B cell (primary cell): ENCODE data around the gene ADM2. TPM values are rescaled to one million over a fixed set of nuclear protein-coding genes. Genes with fewer than 3 reads are reported as not detected.

Source experiments
- ATAC-seq: fragments of 200-7000 bp; cut with Tn5 transposase; one replicate; pipeline ENCODE4 v1.10.0; 2021; ENCODE audit warnings: low read depth, mild to moderate bottlenecking, moderate number of reproducible peaks, moderate library complexity
- CTCF ChIA-PET: fragments of 350-600 bp; sonication (Branson Sonifier 250); formaldehyde crosslinking; loops from one replicate; lab custom pipeline; 2021; ENCODE audit warnings: antibody characterized with exemption, inconsistent platforms; lab: Charles Lee
- POLR2A ChIA-PET: fragments of 350-600 bp; sonication (Branson Sonifier 250); formaldehyde crosslinking; loops from one replicate; lab custom pipeline; 2021; ENCODE audit warnings: antibody characterized with exemption; lab: Charles Lee
- DNase-seq: peaks from one replicate; pipeline ENCODE4 v3.0.0; 2013
- H2AFZ ChIP-seq: 2 replicates; pipeline ENCODE4 v1.6.1; 2012; ENCODE audit warnings: mild to moderate bottlenecking, low read depth, low read length; ENCODE audit not compliant: insufficient read depth, poor library complexity, severe bottlenecking
- H3K27ac ChIP-seq, 2 donors: 1 replicate in 1 of 2; 2 replicates in 1 of 2; pipeline ENCODE4 v1.5.1; 2012 to 2013; ENCODE audit warnings: low read length in 2 of 2, mild to moderate bottlenecking in 2 of 2, moderate library complexity in 1 of 2
- H3K27me3 ChIP-seq, 4 experiments: fragments of 200-600 bp in 1 of 4; sonication (generic) in 1 of 4; replicated peaks in 1 of 4; 1 replicate in 2 of 4; 2 replicates in 2 of 4; pipeline versions ENCODE4 v1.6.1 to v1.7.0; 2013 to 2016; ENCODE audit warnings: low read length in 3 of 4, mild to moderate bottlenecking in 2 of 4, mixed read lengths in 1 of 4, moderate library complexity in 1 of 4; ENCODE audit not compliant: insufficient read depth in 4 of 4, control insufficient read depth in 3 of 4; ENCODE audit errors: control extremely low read depth in 1 of 4
- H3K36me3 ChIP-seq, 2 experiments: replicated peaks in 1 of 2; 1 replicate in 1 of 2; 2 replicates in 1 of 2; pipeline versions ENCODE4 v1.6.1 to v1.7.1; 2013; ENCODE audit warnings: low read length in 1 of 2; ENCODE audit not compliant: insufficient read depth in 2 of 2, control insufficient read depth in 1 of 2; ENCODE audit errors: control extremely low read depth in 1 of 2, extremely low read depth in 1 of 2
- H3K4me1 ChIP-seq, 2 donors: fragments of 200-600 bp in 1 of 2; sonication (generic) in 1 of 2; 1 replicate in 1 of 2; 2 replicates in 1 of 2; pipeline versions ENCODE4 v1.5.1 to v1.6.1; 2013 to 2017; ENCODE audit warnings: low read length in 2 of 2; ENCODE audit not compliant: control insufficient read depth in 2 of 2, insufficient read depth in 2 of 2
- H3K4me2 ChIP-seq: replicated peaks from 2 replicates; pipeline ENCODE3; 2012; ENCODE audit warnings: mild to moderate bottlenecking, low read depth, low read length; ENCODE audit not compliant: poor library complexity, severe bottlenecking
- H3K4me3 ChIP-seq, 5 experiments: fragments of 200-600 bp in 1 of 5; sonication (generic) in 1 of 5; 1 replicate in 3 of 5; 2 replicates in 2 of 5; pipeline versions ENCODE4 v1.5.1 to v1.7.0; 2011 to 2016; ENCODE audit warnings: low read length in 4 of 5, mild to moderate bottlenecking in 4 of 5, low read depth in 2 of 5, control low read depth in 1 of 5, moderate library complexity in 1 of 5; ENCODE audit not compliant: insufficient read depth in 1 of 5; ENCODE audit errors: control extremely low read depth in 1 of 5, extremely low read depth in 1 of 5
- H3K79me2 ChIP-seq: fragments of 200-600 bp; sonication (generic); one replicate; pipeline ENCODE4 v1.6.0; 2016; ENCODE audit warnings: low read length; ENCODE audit not compliant: control insufficient read depth, insufficient read depth
- H3K9ac ChIP-seq: fragments of 200-600 bp; sonication (generic); 2 replicates; pipeline ENCODE4 v1.6.1; 2017; ENCODE audit warnings: mild to moderate bottlenecking, low read length, moderate library complexity
- H3K9me3 ChIP-seq, 3 donors: one replicate each; pipeline versions ENCODE4 v1.6.1 to v1.7.1; 2013; ENCODE audit warnings: low read length in 2 of 3; ENCODE audit not compliant: control insufficient read depth in 2 of 3, insufficient read depth in 1 of 3; ENCODE audit errors: control extremely low read depth in 1 of 3
- H4K20me1 ChIP-seq: 2 replicates; pipeline ENCODE4 v1.6.0; 2012; ENCODE audit warnings: mild to moderate bottlenecking, low read length; ENCODE audit not compliant: insufficient read depth, control insufficient read depth, poor library complexity, severe bottlenecking
- H3K27ac Mint-ChIP-seq: one replicate; pipeline ENCODE4 v1.8.0; 2021; ENCODE audit warnings: mixed read lengths
- H3K27me3 Mint-ChIP-seq: one replicate; pipeline ENCODE4 v1.8.0; 2021; ENCODE audit warnings: mixed read lengths
- H3K4me1 Mint-ChIP-seq: one replicate; pipeline ENCODE4 v1.8.0; 2021; ENCODE audit warnings: mixed read lengths
- H3K4me3 Mint-ChIP-seq: one replicate; pipeline ENCODE4 v1.8.0; 2021; ENCODE audit warnings: mixed read lengths
- H3K9me3 Mint-ChIP-seq: one replicate; pipeline ENCODE4 v1.8.0; 2022; ENCODE audit warnings: mixed read lengths; ENCODE audit not compliant: insufficient read depth
- EZH2 ChIP-seq: IDR thresholded peaks from 2 replicates; pipeline ENCODE4 v1.6.1; 2012; ENCODE audit warnings: borderline replicate concordance, low read depth, mild to moderate bottlenecking, moderate library complexity, low read length; ENCODE audit not compliant: insufficient read depth, poor library complexity, severe bottlenecking
- WGBS: methylation state at CpG from one replicate; pipeline ENCODE4 v1.1.5; 2013; ENCODE audit warnings: missing lambda C conversion rate; ENCODE audit not compliant: insufficient coverage; 5-methylcytosine and 5-hydroxymethylcytosine counted together
- intact Hi-C: fragments of 100-400 bp; cut with micrococcal nuclease; formaldehyde crosslinking; loops from one replicate; pipeline ENCODE4 v1.10.0; 2022
- polyA plus RNA-seq: library from polyadenylated mRNA; depleted of rRNA; stranded (reverse); fragments of >200 nt; gene quantifications from 2 replicates; pipeline ENCODE4 v1.2.3, GENCODE V29; 2012
- total RNA-seq, 2 donors: library from RNA; stranded (reverse); fragments of 120-200 nt in 1 of 2; gene quantifications; 1 replicate in 1 of 2; 2 replicates in 1 of 2; pipeline versions ENCODE4 v1.2.3 to v1.2.4, GENCODE V29; 2013 to 2022
- TF ChIP-seq, protein P1 (sequence below): fragments of 200-600 bp; IDR thresholded peaks from one replicate; pipeline ENCODE4 v1.8.0; 2022; ENCODE audit warnings: antibody characterized with exemption, mild to moderate bottlenecking

Gene ADM2
- total and polyA plus RNA-seq, 2 donors (not counting 1 experiment from before 2014, with no cell fraction given) = 0.67 to 3.7 TPM

DNA sequence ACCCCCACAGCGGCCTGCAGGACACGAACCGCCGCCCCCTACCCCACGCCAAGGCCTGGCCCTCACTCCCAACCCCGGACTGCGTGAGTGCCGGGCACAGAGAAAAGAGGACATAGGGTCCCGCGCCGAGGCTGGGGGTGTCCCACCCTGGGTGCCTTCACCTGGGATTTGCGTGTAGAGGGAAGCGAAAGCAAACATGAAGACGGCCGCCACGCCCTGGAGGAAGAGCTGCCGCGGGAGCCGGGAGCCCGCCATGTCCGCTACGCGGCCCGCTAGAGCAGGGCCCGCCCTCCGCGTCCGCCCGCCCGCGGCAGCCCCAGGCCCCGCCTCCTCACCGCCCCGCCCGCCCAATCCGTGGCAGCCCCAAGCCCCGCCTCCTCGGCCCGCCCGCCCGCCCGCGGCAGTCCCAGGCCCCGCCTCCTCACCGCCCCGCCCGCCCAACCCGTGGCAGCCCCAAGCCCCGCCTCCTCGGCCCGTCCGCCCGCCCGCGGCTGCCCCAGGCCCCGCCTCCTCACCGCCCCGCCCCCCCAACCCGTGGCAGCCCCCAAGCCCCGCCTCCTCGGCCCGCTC, 26.2 kb downstream of the ADM2 start, which contains the start of gene LMF2:
TSS of gene LMF2 (minus strand) at position 282 of the 570 bp plus-strand sequence. CDS start at position 255, 27 bp downstream.
- POLR2A ChIA-PET = interaction anchor here (0.6 to 1.9 kb wide), 11 partner anchors 11 to 114 kb away, joined by 3 to 35 read pairs (median 8); partner anchors contain the start of genes CHKB, SCO2 and TYMP

More for the DNA sequence above, 26.2 kb downstream of the ADM2 start, which contains the start of gene LMF2:
- Histone ChIP-seq H3K9ac (peak within 1 kb of the TSS; percentile 86), H3K36me3 (peaks cover 0 to 32% of the 10 kb centered on the region in 2 experiments), H3K4me1 (peaks cover 19 to 29% of the 10 kb centered on the region in 2 donors), H3K4me2 (peak within 1 kb of the TSS; percentile 93), H3K9me3 (no peaks in the 10 kb centered on the region), H3K4me3 (peak within 1 kb of the TSS; percentile 75 to 92 (median 91)), H3K27me3 (no peaks in the 10 kb centered on the region), H4K20me1 (peaks cover 35% of the 10 kb centered on the region), H3K79me2 (peaks cover 54% of the 10 kb centered on the region), H3K27ac (peak within 1 kb of the TSS; percentile 88 to 92), H2AFZ (peak within 1 kb of the TSS; percentile 81)
- CTCF ChIA-PET = interaction anchor here (0.7 to 5.8 kb wide), 9 partner anchors 9 to 263 kb away, joined by 3 to 71 read pairs (median 3); partner anchors contain the start of genes SCO2 and SYCE3
- Mint-ChIP-seq H3K4me3 (peak within 1 kb of the TSS; percentile 95), H3K4me1 (peaks cover 28% of the 10 kb centered on the region), H3K27me3 (no peaks in the 10 kb centered on the region), H3K27ac (peak within 1 kb of the TSS; percentile 98), H3K9me3 (no peaks in the 10 kb centered on the region)
- peak; percentile 74 for ATAC-seq
- intact Hi-C loops = loop anchor here (1.0 to 5.0 kb wide), 2 partner anchors 38 to 165 kb away; partner anchors contain the start of gene PPP6R2
- no peak for DNase-seq
- WGBS = under 1% methylated on average over 30 of the region's 62 CpGs
- TF ChIP-seq EZH2 = no peak
- TF ChIP-seq, protein P1, sequence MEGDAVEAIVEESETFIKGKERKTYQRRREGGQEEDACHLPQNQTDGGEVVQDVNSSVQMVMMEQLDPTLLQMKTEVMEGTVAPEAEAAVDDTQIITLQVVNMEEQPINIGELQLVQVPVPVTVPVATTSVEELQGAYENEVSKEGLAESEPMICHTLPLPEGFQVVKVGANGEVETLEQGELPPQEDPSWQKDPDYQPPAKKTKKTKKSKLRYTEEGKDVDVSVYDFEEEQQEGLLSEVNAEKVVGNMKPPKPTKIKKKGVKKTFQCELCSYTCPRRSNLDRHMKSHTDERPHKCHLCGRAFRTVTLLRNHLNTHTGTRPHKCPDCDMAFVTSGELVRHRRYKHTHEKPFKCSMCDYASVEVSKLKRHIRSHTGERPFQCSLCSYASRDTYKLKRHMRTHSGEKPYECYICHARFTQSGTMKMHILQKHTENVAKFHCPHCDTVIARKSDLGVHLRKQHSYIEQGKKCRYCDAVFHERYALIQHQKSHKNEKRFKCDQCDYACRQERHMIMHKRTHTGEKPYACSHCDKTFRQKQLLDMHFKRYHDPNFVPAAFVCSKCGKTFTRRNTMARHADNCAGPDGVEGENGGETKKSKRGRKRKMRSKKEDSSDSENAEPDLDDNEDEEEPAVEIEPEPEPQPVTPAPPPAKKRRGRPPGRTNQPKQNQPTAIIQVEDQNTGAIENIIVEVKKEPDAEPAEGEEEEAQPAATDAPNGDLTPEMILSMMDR = no peak
